Left lung (tissue), 10 donors: ENCODE measurements around the gene CFAP97D2. TPM values are rescaled to one million over a fixed set of nuclear protein-coding genes. Genes with fewer than 3 reads are reported as not detected.
A peak's percentile ranks its signal among the peaks of the same experiment; 100 is the strongest.

Experiments
- ATAC-seq: fragments of 200-7000 bp; cut with Tn5 transposase; one replicate; pipeline ENCODE4 v1.9.1; 2020; ENCODE audit warnings: moderate library complexity
- DNase-seq, 4 donors: peaks; one replicate each; pipeline ENCODE4 v3.0.0-alpha.2; 2013 to 2020
- H3K27ac ChIP-seq, 2 donors: fragments of 200-600 bp; sonication (generic) in 1 of 2; one replicate each; pipeline versions ENCODE4 v1.5.0 to v1.8.0; 2020 to 2021
- H3K27me3 ChIP-seq, 2 donors: fragments of 200-600 bp; sonication (generic) in 1 of 2; one replicate each; pipeline versions ENCODE4 v1.5.0 to v1.8.0; 2020 to 2021
- H3K36me3 ChIP-seq, 2 donors: fragments of 200-600 bp; sonication (generic) in 1 of 2; one replicate each; pipeline versions ENCODE4 v1.5.0 to v1.8.0; 2020 to 2021
- H3K4me1 ChIP-seq, 2 donors: fragments of 200-600 bp; one replicate each; pipeline ENCODE4 v1.8.0; 2021
- H3K4me3 ChIP-seq, 2 donors: fragments of 200-600 bp; sonication (generic) in 1 of 2; one replicate each; pipeline versions ENCODE4 v1.5.0 to v1.8.0; 2020 to 2021; ENCODE audit warnings: mild to moderate bottlenecking in 1 of 2
- H3K9me3 ChIP-seq, 2 donors: fragments of 200-600 bp; sonication (generic) in 1 of 2; one replicate each; pipeline versions ENCODE4 v1.5.0 to v1.8.0; 2020 to 2021
- CTCF ChIP-seq, 2 donors: fragments of 200-600 bp; sonication (generic) in 1 of 2; IDR thresholded peaks; one replicate each; pipeline versions ENCODE4 v1.5.0 to v1.8.0; 2021; ENCODE audit warnings: antibody characterized with exemption in 2 of 2
- intact Hi-C, 2 donors: fragments of 100-400 bp; cut with DNase I; formaldehyde crosslinking; loops; one replicate each; pipeline versions ENCODE4 v1.11.2 to v1.14.2; 2022
- polyA plus RNA-seq, 6 donors: library from polyadenylated mRNA; unstranded; fragments of 120-200 nt; gene quantifications; one replicate each; pipeline ENCODE4 v1.2.1, GENCODE V29; 2013; ENCODE audit not compliant: insufficient read length in 6 of 6
- total RNA-seq, 2 donors: library from RNA; stranded (reverse); fragmentation: NEBNext Ultra II Directional; extraction: Animal tissue kit (Norgen Biotek cat#: 25700); gene quantifications; one replicate each; pipeline ENCODE4 v1.2.1, GENCODE V29; 2021
- donor health status: DM: no; HTN: yes; CAD: no.
- donor health status: DM: no; HTN: no; CAD: no.

The CFAP97D2 gene
- total and polyA plus RNA-seq, 8 donors = 0.23 to 2.1 (median 1.0) TPM; not detected in 1

GRCh38 chr13:114134944-114135610 lies 44.0 kb upstream of the CFAP97D2 start:
- H3K4me3 ChIP-seq = no peak overlapping the region
- H3K27me3 ChIP-seq = peaks cover 0 to 11% of the 10 kb centered on the region in 2 donors
- intact Hi-C loops = no loop called here
- H3K27ac ChIP-seq = peak overlapping the region in 1 of 2 donors; percentile 57
- H3K36me3 ChIP-seq = no peaks in the 10 kb centered on the region
- peaks cover 10 to 24% of the 10 kb centered on the region in 2 donors for H3K4me1 ChIP-seq
- no peaks in the 10 kb centered on the region for H3K9me3 ChIP-seq
- TF ChIP-seq CTCF (IDR thresholded peaks at IDR 0.05) = no peak
- ATAC-seq (no peak), DNase-seq (peak in 1 of 4 donors; percentile 19)

- peaks cover 0 to 11% of the 10 kb centered on the region in 2 donors for H3K27me3 ChIP-seq
- DNase-seq (no peak), ATAC-seq (no peak)
- H3K9me3 ChIP-seq = no peaks in the 10 kb centered on the region
- H3K4me1 ChIP-seq = peaks cover 3 to 17% of the 10 kb centered on the region in 2 donors
- no peak for TF ChIP-seq CTCF (IDR thresholded peaks at IDR 0.05)
- no peaks in the 10 kb centered on the region for H3K36me3 ChIP-seq
- H3K4me3 ChIP-seq = no peak overlapping the region
- intact Hi-C loops = no loop called here
- no peak overlapping the region for H3K27ac ChIP-seq
Measured at GRCh38 chr13:114135731-114136171, 43.3 kb upstream of the CFAP97D2 start.

GRCh38 chr13:114136576-114136975 lies 42.5 kb upstream of the CFAP97D2 start:
- intact Hi-C loops = no loop called here
- peaks cover 0 to 11% of the 10 kb centered on the region in 2 donors for H3K27me3 ChIP-seq
- no peaks in the 10 kb centered on the region for H3K9me3 ChIP-seq
- no peak overlapping the region for H3K4me3 ChIP-seq
- DNase-seq (peak in 1 of 4 donors; percentile 25), ATAC-seq (no peak)
- no peak overlapping the region for H3K27ac ChIP-seq
- H3K4me1 ChIP-seq = peaks cover 0 to 9% of the 10 kb centered on the region in 2 donors
- no peak for TF ChIP-seq CTCF (IDR thresholded peaks at IDR 0.05)
- H3K36me3 ChIP-seq = no peaks in the 10 kb centered on the region

- DNase-seq (peak in 1 of 4 donors; percentile 48), ATAC-seq (no peak)
- intact Hi-C loops = no loop called here
- H3K27ac ChIP-seq = no peak overlapping the region
- TF ChIP-seq CTCF (IDR thresholded peaks at IDR 0.05) = no peak
- no peaks in the 10 kb centered on the region for H3K36me3 ChIP-seq
- H3K4me3 ChIP-seq = no peak overlapping the region
- H3K4me1 ChIP-seq = peaks cover 5 to 20% of the 10 kb centered on the region in 2 donors
- no peaks in the 10 kb centered on the region for H3K9me3 ChIP-seq
- H3K27me3 ChIP-seq = peaks cover 0 to 11% of the 10 kb centered on the region in 2 donors
Measured at GRCh38 chr13:114140131-114140905, 38.7 kb upstream of the CFAP97D2 start.

GRCh38 chr13:114140906-114141250 lies 38.2 kb upstream of the CFAP97D2 start:
- intact Hi-C loops = no loop called here
- ATAC-seq = no peak
- Histone ChIP-seq H3K4me1 (peaks cover 5 to 20% of the 10 kb centered on the region in 2 donors), H3K27ac (no peak overlapping the region), H3K36me3 (no peaks in the 10 kb centered on the region), H3K4me3 (no peak overlapping the region), H3K9me3 (no peaks in the 10 kb centered on the region), H3K27me3 (peaks cover 0 to 11% of the 10 kb centered on the region in 2 donors)
- no peak for TF ChIP-seq CTCF (IDR thresholded peaks at IDR 0.05)
- DNase-seq = peak in 1 of 4 donors; percentile 55
